ENCODE measurements around the gene SERPINF2.

The SERPINF2 gene

DNA sequence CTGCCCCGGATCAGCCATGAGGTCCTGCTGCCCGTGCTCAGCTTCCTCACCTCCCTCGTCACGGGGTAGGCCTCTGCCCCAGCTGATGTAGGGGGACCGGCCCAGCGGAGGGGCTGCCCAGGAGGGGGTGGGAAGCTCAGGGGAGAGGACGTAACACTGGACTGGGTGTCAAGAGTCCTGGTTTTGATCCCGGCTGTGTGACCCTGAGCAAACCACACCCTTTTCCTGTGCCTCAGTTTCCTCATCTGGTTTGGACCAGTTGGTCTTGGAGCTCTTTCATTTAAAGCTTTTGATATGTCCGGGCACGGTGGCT is 11.5 kb upstream of the SERPINF2 start:
- no peak overlapping the region for H3K4me3 ChIP-seq (ENCODE audit: low read depth, low read length)
- DNase-seq (ENCODE audit: low read depth) = no peak
- TF ChIP-seq, protein P1, sequence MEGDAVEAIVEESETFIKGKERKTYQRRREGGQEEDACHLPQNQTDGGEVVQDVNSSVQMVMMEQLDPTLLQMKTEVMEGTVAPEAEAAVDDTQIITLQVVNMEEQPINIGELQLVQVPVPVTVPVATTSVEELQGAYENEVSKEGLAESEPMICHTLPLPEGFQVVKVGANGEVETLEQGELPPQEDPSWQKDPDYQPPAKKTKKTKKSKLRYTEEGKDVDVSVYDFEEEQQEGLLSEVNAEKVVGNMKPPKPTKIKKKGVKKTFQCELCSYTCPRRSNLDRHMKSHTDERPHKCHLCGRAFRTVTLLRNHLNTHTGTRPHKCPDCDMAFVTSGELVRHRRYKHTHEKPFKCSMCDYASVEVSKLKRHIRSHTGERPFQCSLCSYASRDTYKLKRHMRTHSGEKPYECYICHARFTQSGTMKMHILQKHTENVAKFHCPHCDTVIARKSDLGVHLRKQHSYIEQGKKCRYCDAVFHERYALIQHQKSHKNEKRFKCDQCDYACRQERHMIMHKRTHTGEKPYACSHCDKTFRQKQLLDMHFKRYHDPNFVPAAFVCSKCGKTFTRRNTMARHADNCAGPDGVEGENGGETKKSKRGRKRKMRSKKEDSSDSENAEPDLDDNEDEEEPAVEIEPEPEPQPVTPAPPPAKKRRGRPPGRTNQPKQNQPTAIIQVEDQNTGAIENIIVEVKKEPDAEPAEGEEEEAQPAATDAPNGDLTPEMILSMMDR (IDR thresholded peaks at IDR 0.05; ENCODE audit: insufficient read depth, low read depth, low read length, missing control alignments) = no peak

- no peak overlapping the region for H3K4me3 ChIP-seq (ENCODE audit: low read depth, low read length)
- DNase-seq (ENCODE audit: low read depth) = no peak
- TF ChIP-seq, protein P1 (IDR thresholded peaks at IDR 0.05; ENCODE audit: insufficient read depth, low read depth, low read length, missing control alignments) = no peak
Measured at GRCh38 chr17:1732241-1732832, 10.3 kb upstream of the SERPINF2 start.

DNA sequence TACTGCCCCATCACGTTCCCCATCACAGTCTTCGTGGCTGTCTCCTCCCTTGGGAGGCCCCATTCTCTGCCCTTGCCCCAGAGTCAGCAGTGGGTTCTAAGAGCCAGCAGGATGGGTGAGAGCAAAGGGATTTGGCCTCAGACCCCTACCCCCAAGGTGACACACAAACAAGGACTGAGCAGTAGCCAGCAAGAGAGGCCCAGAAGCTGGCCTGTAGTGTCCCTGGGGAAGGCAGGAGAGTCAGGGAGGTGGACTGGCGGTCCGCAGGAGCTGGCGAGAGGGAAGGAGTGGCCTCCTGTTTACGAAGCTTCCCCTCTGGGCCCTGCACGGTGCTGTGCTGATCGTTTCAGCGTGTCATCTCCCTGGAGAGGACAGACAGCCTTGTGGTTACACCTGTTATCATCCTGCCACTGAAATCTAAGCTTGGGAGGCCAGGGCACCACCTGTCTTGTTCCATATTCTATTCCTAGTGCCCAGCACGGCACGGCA is 9.8 kb upstream of the SERPINF2 start:
- TF ChIP-seq, protein P1 (IDR thresholded peaks at IDR 0.05; ENCODE audit: insufficient read depth, low read depth, low read length, missing control alignments) = no peak
- no peak for DNase-seq (ENCODE audit: low read depth)

GRCh38 chr17:1733759-1734158 is 8.9 kb upstream of the SERPINF2 start:
- TF ChIP-seq, protein P1 (IDR thresholded peaks at IDR 0.05; ENCODE audit: insufficient read depth, low read depth, low read length, missing control alignments) = no peak
- DNase-seq (ENCODE audit: low read depth) = no peak
- no peak overlapping the region for H3K4me3 ChIP-seq (ENCODE audit: low read depth, low read length)

More for the DNA sequence above, 9.8 kb upstream of the SERPINF2 start:
- no peak overlapping the region for H3K4me3 ChIP-seq (ENCODE audit: low read depth, low read length)

- TF ChIP-seq, protein P1 (IDR thresholded peaks at IDR 0.05; ENCODE audit: insufficient read depth, low read depth, low read length, missing control alignments) = no peak
- DNase-seq (ENCODE audit: low read depth) = no peak
- H3K4me3 ChIP-seq (ENCODE audit: low read depth, low read length) = no peak overlapping the region
Measured at GRCh38 chr17:1735418-1735817, 7.3 kb upstream of the SERPINF2 start.

DNA sequence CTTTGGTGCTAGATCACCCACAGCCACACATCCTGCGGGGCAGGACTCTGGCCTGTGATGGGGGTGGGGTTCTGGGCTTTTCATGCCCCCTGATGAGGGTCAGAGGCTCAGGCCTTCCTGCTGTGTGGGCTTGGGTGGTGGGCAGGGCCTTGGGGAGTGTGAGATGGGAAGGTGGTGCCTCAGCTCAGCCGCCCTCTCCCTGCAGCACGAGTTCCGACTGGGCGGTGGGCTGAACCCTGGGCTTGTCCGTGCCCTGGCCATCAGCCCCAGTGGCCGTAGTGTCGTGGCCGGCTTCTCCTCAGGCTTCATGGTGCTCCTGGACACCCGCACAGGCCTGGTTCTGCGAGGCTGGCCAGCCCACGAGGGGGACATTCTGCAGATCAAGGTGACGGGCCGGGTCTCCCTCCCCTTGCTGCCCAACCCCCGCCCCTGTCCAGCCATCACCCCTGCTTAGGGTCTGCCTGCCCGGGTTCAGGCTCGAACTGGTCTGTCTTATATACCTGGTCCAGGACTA is 6.8 kb upstream of the SERPINF2 start:
- DNase-seq (ENCODE audit: low read depth) = no peak
- TF ChIP-seq, protein P1 (IDR thresholded peaks at IDR 0.05; ENCODE audit: insufficient read depth, low read depth, low read length, missing control alignments) = no peak
- H3K4me3 ChIP-seq (ENCODE audit: low read depth, low read length) = no peak overlapping the region
